Glomerular endothelial cell (primary cell): ENCODE results near the gene MTNR1B. TPM values are rescaled to one million over a fixed set of nuclear protein-coding genes. Genes with fewer than 3 reads are reported as not detected.

Experiments used
- total RNA-seq: library from RNA; depleted of rRNA; stranded (reverse); fragments of >200 nt; gene quantifications from 2 replicates; pipeline ENCODE4 v1.2.3, GENCODE V29; 2015

MTNR1B gene
- total RNA-seq, 1 donor from 2014 or later: not detected

Other genes with a start within 250 kb of the MTNR1B start
- gene SLC36A4, start 228.3 kb downstream of the MTNR1B start, total RNA-seq: 11.6 and 13.1 TPM in 2 replicates